Stomach (tissue), 9 donors: ENCODE data around the gene SIAH2. TPM values are rescaled to one million over a fixed set of nuclear protein-coding genes. Genes with fewer than 3 reads are reported as not detected.

Source experiments
- DNase-seq, 2 donors: peaks; one replicate each; pipeline versions ENCODE4 v3.0.0 to v3.0.0-alpha.2; 2013 to 2019
- H3K27ac ChIP-seq, 5 donors: fragments of 200-600 bp in 4 of 5; sonication (generic) in 4 of 5; one replicate each; pipeline ENCODE4 v1.5.1; 2013 to 2019; ENCODE audit warnings: mild to moderate bottlenecking in 1 of 5, moderate library complexity in 1 of 5
- H3K27me3 ChIP-seq, 3 donors: fragments of 200-600 bp; sonication (generic); one replicate each; pipeline ENCODE4 v1.5.1; 2017 to 2019; ENCODE audit warnings: mixed run types in 1 of 3
- H3K36me3 ChIP-seq, 4 donors: fragments of 200-600 bp; sonication (generic); 1 replicate in 3 of 4; 2 replicates in 1 of 4; pipeline ENCODE4 v1.5.1; 2016 to 2019
- H3K4me1 ChIP-seq, 4 donors: fragments of 200-600 bp; sonication (generic); one replicate each; pipeline ENCODE4 v1.5.1; 2016 to 2019
- H3K4me3 ChIP-seq, 4 donors: fragments of 200-600 bp; sonication (generic) in 3 of 4; one replicate each; pipeline ENCODE4 v1.5.1; 2016 to 2019; ENCODE audit warnings: mild to moderate bottlenecking in 1 of 4
- H3K9me3 ChIP-seq, 4 donors: fragments of 200-600 bp; sonication (generic); one replicate each; pipeline ENCODE4 v1.5.1; 2016 to 2019
- CTCF ChIP-seq, 7 experiments: fragments of 450-650 bp in 4 of 7; fragments of 200-600 bp in 3 of 7; sonication (generic) in 3 of 7; IDR thresholded peaks; one replicate each; pipeline ENCODE4 v1.5.1; 2016 to 2019; ENCODE audit warnings: antibody characterized with exemption in 7 of 7, control low read depth in 2 of 7, mild to moderate bottlenecking in 1 of 7
- EP300 ChIP-seq: sonication (generic); formaldehyde crosslinking; IDR thresholded peaks from one replicate; pipeline ENCODE4 v1.6.1; 2017; ENCODE audit warnings: antibody characterized with exemption
- POLR2A ChIP-seq, 4 donors: fragments of 450-650 bp; IDR thresholded peaks; one replicate each; pipeline ENCODE4 v1.6.1; 2016; ENCODE audit warnings: antibody characterized with exemption in 4 of 4, control low read depth in 2 of 4, mild to moderate bottlenecking in 1 of 4, moderate library complexity in 1 of 4
- POLR2AphosphoS5 ChIP-seq, 3 donors: sonication (generic); formaldehyde crosslinking; IDR thresholded peaks; one replicate each; pipeline ENCODE4 v1.6.1; 2016; ENCODE audit warnings: antibody characterized with exemption in 3 of 3
- WGBS, 5 donors: extraction: QIAGEN DNeasy Blood & Tissue Kit in 3 of 5; methylation state at CpG; one replicate each; pipeline versions ENCODE4 v1.1.5 to v1.1.7; 2013 to 2018; 5-methylcytosine and 5-hydroxymethylcytosine counted together
- intact Hi-C: fragments of 100-400 bp; cut with DNase I; formaldehyde crosslinking; loops from one replicate; pipeline ENCODE4 v1.15.1; 2023; ENCODE audit warnings: low total_unique reads
- polyA plus RNA-seq, 3 donors: library from polyadenylated mRNA; stranded (reverse); fragments of 200-250 nt; gene quantifications; one replicate each; pipeline ENCODE4 v1.2.3, GENCODE V29; 2013
- total RNA-seq, 5 donors: library from RNA; depleted of rRNA; stranded (reverse); fragments of >200 nt; gene quantifications; one replicate each; pipeline versions ENCODE4 v1.1.0 to v1.2.3, GENCODE V29; 2014 to 2016
- donor health status: healthy with polysubstance abuse.
- donor health status: Bipolar disorder and iron deficiency.
- donor health status: healthy.

Gene SIAH2
- total and polyA plus RNA-seq, 8 donors: 13.8 to 36.6 (median 17.9) TPM

DNA sequence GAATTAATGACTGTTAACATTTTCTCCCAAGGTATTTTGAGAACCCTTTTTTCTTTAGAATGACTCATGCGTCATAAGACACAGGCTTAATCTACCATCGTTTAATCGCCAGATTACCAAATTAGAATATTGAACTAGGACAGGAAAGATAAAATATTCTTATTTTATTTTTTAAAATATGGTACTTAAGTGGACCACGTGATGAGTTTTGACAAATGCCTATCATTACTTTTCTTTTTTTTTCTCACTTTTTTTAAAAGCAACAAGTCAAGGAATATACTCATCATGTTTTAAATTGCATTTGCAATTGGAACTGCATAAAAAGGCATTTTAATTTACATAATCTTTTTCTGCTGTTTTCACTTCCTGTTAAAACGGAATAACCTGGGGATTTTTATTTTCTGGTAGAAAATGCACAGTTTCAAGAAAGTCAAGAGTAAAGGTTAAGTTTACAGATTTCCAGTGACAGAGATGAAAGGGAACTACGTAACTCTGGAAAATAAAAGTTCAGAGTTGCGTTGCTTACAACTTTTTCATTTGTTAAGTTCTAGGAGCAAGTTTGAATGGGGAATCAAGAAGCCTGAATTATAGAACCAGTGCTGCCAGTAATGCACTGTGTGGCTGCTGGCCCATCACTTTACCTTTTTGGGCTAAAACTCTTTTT is 23.6 kb downstream of the SIAH2 start:
- no peak overlapping the region for H3K4me3 ChIP-seq
- no peak for DNase-seq
- no peaks in the 10 kb centered on the region for H3K27me3 ChIP-seq
- TF ChIP-seq POLR2AphosphoS5 (IDR thresholded peaks at IDR 0.05) (no peak), CTCF (IDR thresholded peaks at IDR 0.05) (no peak), EP300 (no peak), POLR2A (IDR thresholded peaks at IDR 0.05) (no peak)
- WGBS, 5 donors: 61 to 74% (median 68%) methylated on average over 7 of the region's 7 CpGs
- H3K9me3 ChIP-seq: no peaks in the 10 kb centered on the region
- H3K36me3 ChIP-seq: peaks cover 3 to 26% (median 21%) of the 10 kb centered on the region in 4 donors
- intact Hi-C loops: no loop called here
- peaks cover 11 to 44% (median 31%) of the 10 kb centered on the region in 4 donors for H3K4me1 ChIP-seq
- H3K27ac ChIP-seq: no peak overlapping the region

DNA sequence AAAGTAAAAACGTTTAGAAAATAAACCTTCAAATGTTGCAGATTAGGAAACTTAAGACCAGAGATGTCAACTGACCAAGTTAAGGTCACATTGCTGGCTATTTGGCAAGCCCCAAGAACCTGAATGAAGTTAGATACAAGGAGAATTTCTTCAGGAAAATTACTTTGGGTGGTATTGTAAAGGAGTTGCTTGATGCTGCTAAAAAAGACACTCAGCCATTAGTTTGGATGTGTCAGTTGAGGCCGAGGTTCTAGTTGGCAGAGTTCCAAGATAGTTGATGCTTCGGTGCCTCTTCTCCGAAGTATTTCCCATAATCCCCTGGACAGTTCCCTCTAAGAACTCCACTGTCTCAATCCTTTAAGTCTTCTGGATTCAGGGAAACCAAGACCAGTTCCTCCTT is 24.3 kb downstream of the SIAH2 start:
- H3K27me3 ChIP-seq: no peaks in the 10 kb centered on the region
- H3K9me3 ChIP-seq: no peaks in the 10 kb centered on the region
- intact Hi-C loops: no loop called here
- no peak for DNase-seq
- peaks cover 5 to 38% (median 24%) of the 10 kb centered on the region in 4 donors for H3K4me1 ChIP-seq
- H3K27ac ChIP-seq: peak overlapping the region in 3 of 5 donors; percentile 5 to 51 (median 26)
- TF ChIP-seq CTCF (IDR thresholded peaks at IDR 0.05) (no peak), POLR2AphosphoS5 (IDR thresholded peaks at IDR 0.05) (no peak), POLR2A (IDR thresholded peaks at IDR 0.05) (no peak), EP300 (no peak)
- H3K36me3 ChIP-seq: peaks cover 3 to 26% (median 21%) of the 10 kb centered on the region in 4 donors
- WGBS, 5 donors: 38 to 56% (median 51%) methylated on average over 4 of the region's 4 CpGs
- H3K4me3 ChIP-seq: no peak overlapping the region

DNA sequence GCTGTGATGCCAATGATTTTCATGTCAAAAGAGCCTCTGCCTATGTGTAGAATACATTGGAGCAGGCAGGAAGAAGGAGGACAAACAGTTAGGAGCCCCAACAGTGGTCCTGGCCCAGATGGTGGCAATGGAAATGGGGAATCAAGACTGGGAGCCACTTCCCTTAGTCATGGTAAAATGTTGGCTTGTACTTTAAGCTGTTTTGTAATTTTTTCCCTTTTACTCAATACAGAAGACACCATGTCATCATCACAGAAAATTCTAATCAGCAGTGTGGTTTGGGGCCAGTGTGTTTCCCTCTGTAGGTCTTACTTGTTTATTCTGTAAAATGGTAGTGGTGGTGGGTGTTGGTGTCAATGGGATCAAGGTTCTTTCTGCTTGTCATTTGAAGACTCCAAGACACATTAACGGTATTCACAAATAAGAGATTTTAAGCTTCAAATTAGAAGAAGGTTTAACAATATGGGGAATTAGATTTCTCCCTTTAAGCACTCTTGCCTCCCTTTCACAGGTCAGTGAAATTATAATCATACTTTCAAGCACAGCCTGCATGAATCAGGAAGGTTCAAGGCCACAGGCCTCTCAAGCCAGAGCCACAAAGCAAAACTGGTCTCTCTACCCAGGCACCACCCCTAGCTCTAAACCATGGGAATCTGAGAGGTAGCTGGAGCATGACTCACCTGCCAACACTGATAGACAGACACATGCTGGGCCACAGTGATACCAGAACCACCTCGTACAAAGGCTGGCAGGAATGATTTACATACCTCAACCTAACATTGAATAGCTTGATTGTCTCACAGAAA is 24.9 kb downstream of the SIAH2 start:
- no peaks in the 10 kb centered on the region for H3K27me3 ChIP-seq
- intact Hi-C loops: no loop called here
- H3K9me3 ChIP-seq: no peaks in the 10 kb centered on the region
- H3K36me3 ChIP-seq: peaks cover 3 to 26% (median 21%) of the 10 kb centered on the region in 4 donors
- DNase-seq: peak; percentile 44 to 72
- peaks cover 0 to 34% (median 20%) of the 10 kb centered on the region in 4 donors for H3K4me1 ChIP-seq
- WGBS, 5 donors: 55 to 72% (median 67%) methylated on average over 2 of the region's 2 CpGs
- no peak overlapping the region for H3K4me3 ChIP-seq
- H3K27ac ChIP-seq: peak overlapping the region in 4 of 5 donors; percentile 5 to 51 (median 33)
- TF ChIP-seq POLR2AphosphoS5 (IDR thresholded peaks at IDR 0.05): peak in 1 of 3 donors; percentile 63
- no peak for TF ChIP-seq CTCF (IDR thresholded peaks at IDR 0.05)
- no peak for TF ChIP-seq EP300
- TF ChIP-seq POLR2A (IDR thresholded peaks at IDR 0.05): no peak

DNA sequence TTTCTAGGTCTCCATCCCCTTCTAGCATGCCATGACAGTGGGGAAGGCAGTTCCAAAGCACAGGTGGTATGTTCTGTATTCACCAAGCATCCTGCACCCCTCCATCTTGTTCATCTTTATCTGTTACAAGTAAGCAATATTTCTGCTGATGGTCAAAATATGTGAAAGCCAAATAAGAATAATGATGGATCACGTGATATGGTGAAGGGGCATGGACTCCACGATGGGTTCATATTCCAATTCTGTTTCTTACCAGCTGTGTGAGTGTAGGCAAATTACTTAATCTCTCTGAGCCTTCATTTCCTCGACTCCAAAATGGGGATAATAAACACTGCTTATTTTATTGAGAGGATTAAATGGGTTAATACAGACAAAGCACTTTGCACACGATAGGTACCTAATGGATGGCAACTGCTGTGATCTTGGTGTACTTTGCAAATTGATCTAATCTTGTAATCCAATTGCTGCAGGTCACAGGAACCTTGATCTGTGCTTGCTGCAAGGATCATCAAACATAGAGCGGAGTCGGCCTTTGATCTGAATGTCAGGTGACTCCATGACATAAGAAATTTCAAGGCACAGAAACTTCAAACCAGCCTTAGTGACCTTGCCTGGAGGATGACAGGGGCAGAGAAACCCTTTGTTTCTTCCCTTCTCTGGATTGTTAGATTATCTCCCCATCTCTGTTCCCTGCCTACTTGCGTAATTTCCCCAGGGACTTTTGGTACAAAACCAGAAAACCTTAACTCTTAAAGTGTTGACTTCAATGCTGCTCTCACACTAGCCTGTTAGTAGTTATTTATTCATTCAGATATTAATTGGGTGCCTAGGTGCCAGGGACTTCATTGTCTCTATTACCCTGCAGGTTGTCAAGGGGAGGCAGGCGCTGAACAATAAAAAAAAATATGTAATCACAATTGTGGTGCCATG is 25.8 kb downstream of the SIAH2 start:
- no peak for TF ChIP-seq EP300
- no peak for DNase-seq
- Histone ChIP-seq H3K9me3 (no peaks in the 10 kb centered on the region), H3K36me3 (peaks cover 3 to 19% (median 16%) of the 10 kb centered on the region in 4 donors), H3K27me3 (no peaks in the 10 kb centered on the region), H3K27ac (peak overlapping the region in 2 of 5 donors; percentile 5 to 40), H3K4me3 (no peak overlapping the region), H3K4me1 (peaks cover 0 to 34% (median 17%) of the 10 kb centered on the region in 4 donors)
- 52 to 68% (median 57%) methylated on average over 8 of the region's 8 CpGs for WGBS, 5 donors
- intact Hi-C loops: no loop called here
